Measurements from ENCODE around the gene POC1A.

The POC1A gene

GRCh38 chr3:52132041-52132440 lies 22.2 kb downstream of the POC1A start:
- no peak for DNase-seq (ENCODE audit: low read depth, low spot score)

- DNase-seq (ENCODE audit: low read depth, low spot score) = no peak
Observed at GRCh38 chr3:52130966-52131622, 23.1 kb downstream of the POC1A start.

- DNase-seq (ENCODE audit: low read depth, low spot score) = no peak
Observed at GRCh38 chr3:52128118-52128683, 26.0 kb downstream of the POC1A start.

- DNase-seq (ENCODE audit: low read depth, low spot score) = no peak
Observed at GRCh38 chr3:52126500-52126899, 27.7 kb downstream of the POC1A start.

GRCh38 chr3:52126036-52126435 lies 28.2 kb downstream of the POC1A start:
- no peak for DNase-seq (ENCODE audit: low read depth, low spot score)

- DNase-seq (ENCODE audit: low read depth, low spot score) = no peak
Observed at GRCh38 chr3:52124766-52125165, 29.5 kb downstream of the POC1A start.

- DNase-seq (ENCODE audit: low read depth, low spot score) = no peak
Observed at GRCh38 chr3:52124126-52124525, 30.1 kb downstream of the POC1A start.

- peak; percentile 47 for DNase-seq (ENCODE audit: low read depth, low spot score)
Observed at GRCh38 chr3:52123106-52123725, 31.0 kb downstream of the POC1A start.

GRCh38 chr3:52122491-52122890 lies 31.7 kb downstream of the POC1A start:
- no peak for DNase-seq (ENCODE audit: low read depth, low spot score)

- no peak for DNase-seq (ENCODE audit: low read depth, low spot score)
Observed at GRCh38 chr3:52121813-52122212, 32.4 kb downstream of the POC1A start.

- no peak for DNase-seq (ENCODE audit: low read depth, low spot score)
Observed at GRCh38 chr3:52121464-52121805, 32.8 kb downstream of the POC1A start.

- no peak for DNase-seq (ENCODE audit: low read depth, low spot score)
Observed at GRCh38 chr3:52120556-52121463, 33.4 kb downstream of the POC1A start.

- no peak for DNase-seq (ENCODE audit: low read depth, low spot score)
Observed at GRCh38 chr3:52119826-52120225, 34.4 kb downstream of the POC1A start.

- no peak for DNase-seq (ENCODE audit: low read depth, low spot score)
Observed at GRCh38 chr3:52119099-52119498, 35.1 kb downstream of the POC1A start.

GRCh38 chr3:52118156-52118875 lies 35.9 kb downstream of the POC1A start:
- no peak for DNase-seq (ENCODE audit: low read depth, low spot score)

- no peak for DNase-seq (ENCODE audit: low read depth, low spot score)
Observed at GRCh38 chr3:52117537-52117936, 36.7 kb downstream of the POC1A start.

GRCh38 chr3:52112056-52112455 lies 42.2 kb downstream of the POC1A start:
- no peak for DNase-seq (ENCODE audit: low read depth, low spot score)

- DNase-seq (ENCODE audit: low read depth, low spot score) = no peak
Observed at GRCh38 chr3:52110502-52110901, 43.7 kb downstream of the POC1A start.

- DNase-seq (ENCODE audit: low read depth, low spot score) = no peak
Observed at GRCh38 chr3:52109611-52110301, 44.5 kb downstream of the POC1A start.

GRCh38 chr3:52108302-52109232 lies 45.7 kb downstream of the POC1A start:
- no peak for DNase-seq (ENCODE audit: low read depth, low spot score)

Data from activated naive CD8-positive, alpha-beta T cell treated with anti-CD3 and anti-CD28 coated beads, Interleukin-2, amount 50 U/mL, for 16 hours (primary cell).